Measurements from ENCODE around the gene ATG9B. TPM values are rescaled to one million over a fixed set of nuclear protein-coding genes. Genes with fewer than 3 reads are reported as not detected.

ATG9B gene
- total RNA-seq, 1 donor from 2014 or later: not detected

GRCh38 chr7:151017953-151018420 is 6.3 kb downstream of the ATG9B start:
- peaks cover 63 to 68% (median 64%) of the 10 kb centered on the region in 3 donors for H3K27me3 ChIP-seq (ENCODE audit: control insufficient read depth in 3 of 3, insufficient read depth in 3 of 3, low read length in 3 of 3)
- H3K4me3 ChIP-seq (ENCODE audit: low read length in 3 of 3): peak overlapping the region in 2 of 3 donors; percentile 43 to 60
- no peak overlapping the region for H3K9ac ChIP-seq (ENCODE audit: low read depth in 1 of 3, low read length in 3 of 3)

GRCh38 chr7:151017370-151017952 is 6.8 kb downstream of the ATG9B start:
- H3K9me3 ChIP-seq (ENCODE audit: control insufficient read depth in 3 of 3, low read length in 3 of 3): no peaks in the 10 kb centered on the region
- peaks cover 12 to 37% (median 26%) of the 10 kb centered on the region in 3 donors for H3K4me1 ChIP-seq (ENCODE audit: control insufficient read depth in 3 of 3, insufficient read depth in 3 of 3, low read length in 3 of 3)
- peak overlapping the region in 1 of 3 donors; percentile 43 for H3K4me3 ChIP-seq (ENCODE audit: low read length in 3 of 3)
- H3K36me3 ChIP-seq (ENCODE audit: control insufficient read depth in 3 of 3, insufficient read depth in 3 of 3, low read length in 3 of 3): no peaks in the 10 kb centered on the region
- H3K27ac ChIP-seq (ENCODE audit: low read depth, low read length): no peak overlapping the region
- H3K27me3 ChIP-seq (ENCODE audit: control insufficient read depth in 3 of 3, insufficient read depth in 3 of 3, low read length in 3 of 3): peaks cover 68 to 72% (median 69%) of the 10 kb centered on the region in 3 donors
- H3K9ac ChIP-seq (ENCODE audit: low read depth in 1 of 3, low read length in 3 of 3): no peak overlapping the region

More at GRCh38 chr7:151017953-151018420, 6.3 kb downstream of the ATG9B start:
- peaks cover 12 to 35% (median 23%) of the 10 kb centered on the region in 3 donors for H3K4me1 ChIP-seq (ENCODE audit: control insufficient read depth in 3 of 3, insufficient read depth in 3 of 3, low read length in 3 of 3)
- H3K27ac ChIP-seq (ENCODE audit: low read depth, low read length): no peak overlapping the region
- H3K9me3 ChIP-seq (ENCODE audit: control insufficient read depth in 3 of 3, low read length in 3 of 3): no peaks in the 10 kb centered on the region
- H3K36me3 ChIP-seq (ENCODE audit: control insufficient read depth in 3 of 3, insufficient read depth in 3 of 3, low read length in 3 of 3): no peaks in the 10 kb centered on the region

- Histone ChIP-seq H3K36me3 (ENCODE audit: control insufficient read depth in 3 of 3, insufficient read depth in 3 of 3, low read length in 3 of 3) (no peaks in the 10 kb centered on the region), H3K4me1 (ENCODE audit: control insufficient read depth in 3 of 3, insufficient read depth in 3 of 3, low read length in 3 of 3) (peaks cover 12 to 37% (median 26%) of the 10 kb centered on the region in 3 donors)
Measured at GRCh38 chr7:151016942-151017341, 7.4 kb downstream of the ATG9B start.

GRCh38 chr7:151016505-151016904 is 7.8 kb downstream of the ATG9B start:
- Histone ChIP-seq H3K27me3 (ENCODE audit: control insufficient read depth in 3 of 3, insufficient read depth in 3 of 3, low read length in 3 of 3) (peaks cover 72 to 80% (median 73%) of the 10 kb centered on the region in 3 donors), H3K4me1 (ENCODE audit: control insufficient read depth in 3 of 3, insufficient read depth in 3 of 3, low read length in 3 of 3) (peaks cover 12 to 37% (median 26%) of the 10 kb centered on the region in 3 donors), H3K9ac (ENCODE audit: low read depth in 1 of 3, low read length in 3 of 3) (no peak overlapping the region)

More at GRCh38 chr7:151016942-151017341, 7.4 kb downstream of the ATG9B start:
- Histone ChIP-seq H3K27ac (ENCODE audit: low read depth, low read length) (no peak overlapping the region), H3K27me3 (ENCODE audit: control insufficient read depth in 3 of 3, insufficient read depth in 3 of 3, low read length in 3 of 3) (peaks cover 72 to 77% (median 73%) of the 10 kb centered on the region in 3 donors), H3K9me3 (ENCODE audit: control insufficient read depth in 3 of 3, low read length in 3 of 3) (no peaks in the 10 kb centered on the region), H3K4me3 (ENCODE audit: low read length in 3 of 3) (no peak overlapping the region), H3K9ac (ENCODE audit: low read depth in 1 of 3, low read length in 3 of 3) (no peak overlapping the region)

GRCh38 chr7:151015967-151016366 is 8.3 kb downstream of the ATG9B start:
- Histone ChIP-seq H3K9ac (ENCODE audit: low read depth in 1 of 3, low read length in 3 of 3) (no peak overlapping the region), H3K27me3 (ENCODE audit: control insufficient read depth in 3 of 3, insufficient read depth in 3 of 3, low read length in 3 of 3) (peaks cover 71 to 79% (median 72%) of the 10 kb centered on the region in 3 donors), H3K4me3 (ENCODE audit: low read length in 3 of 3) (no peak overlapping the region), H3K27ac (ENCODE audit: low read depth, low read length) (no peak overlapping the region), H3K4me1 (ENCODE audit: control insufficient read depth in 3 of 3, insufficient read depth in 3 of 3, low read length in 3 of 3) (peaks cover 12 to 37% (median 26%) of the 10 kb centered on the region in 3 donors), H3K36me3 (ENCODE audit: control insufficient read depth in 3 of 3, insufficient read depth in 3 of 3, low read length in 3 of 3) (no peaks in the 10 kb centered on the region), H3K9me3 (ENCODE audit: control insufficient read depth in 3 of 3, low read length in 3 of 3) (no peaks in the 10 kb centered on the region)

More at GRCh38 chr7:151016505-151016904, 7.8 kb downstream of the ATG9B start:
- Histone ChIP-seq H3K9me3 (ENCODE audit: control insufficient read depth in 3 of 3, low read length in 3 of 3) (no peaks in the 10 kb centered on the region), H3K36me3 (ENCODE audit: control insufficient read depth in 3 of 3, insufficient read depth in 3 of 3, low read length in 3 of 3) (no peaks in the 10 kb centered on the region), H3K4me3 (ENCODE audit: low read length in 3 of 3) (no peak overlapping the region), H3K27ac (ENCODE audit: low read depth, low read length) (no peak overlapping the region)

- peaks cover 12 to 37% (median 26%) of the 10 kb centered on the region in 3 donors for H3K4me1 ChIP-seq (ENCODE audit: control insufficient read depth in 3 of 3, insufficient read depth in 3 of 3, low read length in 3 of 3)
Measured at GRCh38 chr7:151014950-151015349, 9.3 kb downstream of the ATG9B start.

GRCh38 chr7:151013733-151014497 is 10.4 kb downstream of the ATG9B start:
- no peak overlapping the region for H3K27ac ChIP-seq (ENCODE audit: low read depth, low read length)
- H3K4me3 ChIP-seq (ENCODE audit: low read length in 3 of 3): peak overlapping the region; percentile 4 to 54 (median 32)
- H3K9me3 ChIP-seq (ENCODE audit: control insufficient read depth in 3 of 3, low read length in 3 of 3): no peaks in the 10 kb centered on the region
- peaks cover 52 to 74% (median 65%) of the 10 kb centered on the region in 3 donors for H3K27me3 ChIP-seq (ENCODE audit: control insufficient read depth in 3 of 3, insufficient read depth in 3 of 3, low read length in 3 of 3)
- H3K4me1 ChIP-seq (ENCODE audit: control insufficient read depth in 3 of 3, insufficient read depth in 3 of 3, low read length in 3 of 3): peaks cover 12 to 32% (median 26%) of the 10 kb centered on the region in 3 donors
- H3K36me3 ChIP-seq (ENCODE audit: control insufficient read depth in 3 of 3, insufficient read depth in 3 of 3, low read length in 3 of 3): no peaks in the 10 kb centered on the region
- H3K9ac ChIP-seq (ENCODE audit: low read depth in 1 of 3, low read length in 3 of 3): peak overlapping the region in 1 of 3 donors; percentile 25

More at GRCh38 chr7:151014950-151015349, 9.3 kb downstream of the ATG9B start:
- Histone ChIP-seq H3K36me3 (ENCODE audit: control insufficient read depth in 3 of 3, insufficient read depth in 3 of 3, low read length in 3 of 3) (no peaks in the 10 kb centered on the region), H3K27me3 (ENCODE audit: control insufficient read depth in 3 of 3, insufficient read depth in 3 of 3, low read length in 3 of 3) (peaks cover 61 to 81% (median 71%) of the 10 kb centered on the region in 3 donors), H3K9ac (ENCODE audit: low read depth in 1 of 3, low read length in 3 of 3) (no peak overlapping the region), H3K9me3 (ENCODE audit: control insufficient read depth in 3 of 3, low read length in 3 of 3) (no peaks in the 10 kb centered on the region), H3K4me3 (ENCODE audit: low read length in 3 of 3) (no peak overlapping the region), H3K27ac (ENCODE audit: low read depth, low read length) (no peak overlapping the region)

- peaks cover 7 to 28% (median 27%) of the 10 kb centered on the region in 3 donors for H3K4me1 ChIP-seq (ENCODE audit: control insufficient read depth in 3 of 3, insufficient read depth in 3 of 3, low read length in 3 of 3)
Measured at GRCh38 chr7:151013356-151013732, 10.9 kb downstream of the ATG9B start.

GRCh38 chr7:151012911-151013347 is 11.4 kb downstream of the ATG9B start:
- no peaks in the 10 kb centered on the region for H3K9me3 ChIP-seq (ENCODE audit: control insufficient read depth in 3 of 3, low read length in 3 of 3)
- H3K4me1 ChIP-seq (ENCODE audit: control insufficient read depth in 3 of 3, insufficient read depth in 3 of 3, low read length in 3 of 3): peaks cover 5 to 26% (median 26%) of the 10 kb centered on the region in 3 donors
- no peak overlapping the region for H3K9ac ChIP-seq (ENCODE audit: low read depth in 1 of 3, low read length in 3 of 3)
- H3K36me3 ChIP-seq (ENCODE audit: control insufficient read depth in 3 of 3, insufficient read depth in 3 of 3, low read length in 3 of 3): no peaks in the 10 kb centered on the region
- no peak overlapping the region for H3K27ac ChIP-seq (ENCODE audit: low read depth, low read length)
- peaks cover 49 to 67% (median 65%) of the 10 kb centered on the region in 3 donors for H3K27me3 ChIP-seq (ENCODE audit: control insufficient read depth in 3 of 3, insufficient read depth in 3 of 3, low read length in 3 of 3)
- no peak overlapping the region for H3K4me3 ChIP-seq (ENCODE audit: low read length in 3 of 3)

More at GRCh38 chr7:151013356-151013732, 10.9 kb downstream of the ATG9B start:
- peaks cover 52 to 68% (median 66%) of the 10 kb centered on the region in 3 donors for H3K27me3 ChIP-seq (ENCODE audit: control insufficient read depth in 3 of 3, insufficient read depth in 3 of 3, low read length in 3 of 3)
- peak overlapping the region in 2 of 3 donors; percentile 32 to 54 for H3K4me3 ChIP-seq (ENCODE audit: low read length in 3 of 3)
- H3K36me3 ChIP-seq (ENCODE audit: control insufficient read depth in 3 of 3, insufficient read depth in 3 of 3, low read length in 3 of 3): no peaks in the 10 kb centered on the region
- no peaks in the 10 kb centered on the region for H3K9me3 ChIP-seq (ENCODE audit: control insufficient read depth in 3 of 3, low read length in 3 of 3)
- no peak overlapping the region for H3K9ac ChIP-seq (ENCODE audit: low read depth in 1 of 3, low read length in 3 of 3)
- no peak overlapping the region for H3K27ac ChIP-seq (ENCODE audit: low read depth, low read length)
